Natural killer cell treated with Interleukin-12 subunit alpha and Interleukin-12 subunit beta and Interleukin-15 and Interleukin-18, amount 100 ng/mL, for 72 hours (primary cell): ENCODE measurements around the gene MARK3. TPM values are rescaled to one million over a fixed set of nuclear protein-coding genes. Genes with fewer than 3 reads are reported as not detected.
"Not testable (repeated sequence)": the region's sequence is repeated elsewhere in the genome, so short reads cannot be mapped to it uniquely, and the experiment has no call there.

Experiments used
- ATAC-seq, 2 donors: fragments of 150-1000 bp; cut with Tn5 transposase in 1 of 2; sonication (Bioruptor Pico), chemical (Tn5 transposase) in 1 of 2; 2 replicates each; pipeline ENCODE4 v1.10.0; 2021
- DNase-seq: peaks from one replicate; pipeline ENCODE4 v3.0.0; 2022; ENCODE audit warnings: low spot score
- H3K27ac Mint-ChIP-seq, 2 donors: 1 replicate in 1 of 2; 2 replicates in 1 of 2; pipeline ENCODE4 v1.8.0; 2022; ENCODE audit warnings: mixed read lengths in 2 of 2, mild to moderate bottlenecking in 1 of 2, moderate library complexity in 1 of 2
- H3K27me3 Mint-ChIP-seq, 2 donors: 1 replicate in 1 of 2; 2 replicates in 1 of 2; pipeline ENCODE4 v1.8.0; 2022; ENCODE audit warnings: mixed read lengths in 2 of 2
- H3K36me3 Mint-ChIP-seq: one replicate; pipeline ENCODE4 v1.8.0; 2022; ENCODE audit warnings: mixed read lengths
- H3K4me1 Mint-ChIP-seq, 2 donors: 1 replicate in 1 of 2; 2 replicates in 1 of 2; pipeline ENCODE4 v1.8.0; 2022; ENCODE audit warnings: low read depth in 2 of 2, mixed read lengths in 2 of 2, mild to moderate bottlenecking in 1 of 2
- H3K4me3 Mint-ChIP-seq: one replicate; pipeline ENCODE4 v1.8.0; 2022; ENCODE audit warnings: mixed read lengths
- H3K9me3 Mint-ChIP-seq: 2 replicates; pipeline ENCODE4 v1.8.0; 2022; ENCODE audit warnings: mixed read lengths
- total RNA-seq, 2 donors: library from RNA; stranded (reverse); gene quantifications; one replicate each; pipeline ENCODE4 v1.2.3, GENCODE V29; 2022

MARK3 gene
- total RNA-seq, 2 donors from 2014 or later, result 101 to 165 TPM

DNA sequence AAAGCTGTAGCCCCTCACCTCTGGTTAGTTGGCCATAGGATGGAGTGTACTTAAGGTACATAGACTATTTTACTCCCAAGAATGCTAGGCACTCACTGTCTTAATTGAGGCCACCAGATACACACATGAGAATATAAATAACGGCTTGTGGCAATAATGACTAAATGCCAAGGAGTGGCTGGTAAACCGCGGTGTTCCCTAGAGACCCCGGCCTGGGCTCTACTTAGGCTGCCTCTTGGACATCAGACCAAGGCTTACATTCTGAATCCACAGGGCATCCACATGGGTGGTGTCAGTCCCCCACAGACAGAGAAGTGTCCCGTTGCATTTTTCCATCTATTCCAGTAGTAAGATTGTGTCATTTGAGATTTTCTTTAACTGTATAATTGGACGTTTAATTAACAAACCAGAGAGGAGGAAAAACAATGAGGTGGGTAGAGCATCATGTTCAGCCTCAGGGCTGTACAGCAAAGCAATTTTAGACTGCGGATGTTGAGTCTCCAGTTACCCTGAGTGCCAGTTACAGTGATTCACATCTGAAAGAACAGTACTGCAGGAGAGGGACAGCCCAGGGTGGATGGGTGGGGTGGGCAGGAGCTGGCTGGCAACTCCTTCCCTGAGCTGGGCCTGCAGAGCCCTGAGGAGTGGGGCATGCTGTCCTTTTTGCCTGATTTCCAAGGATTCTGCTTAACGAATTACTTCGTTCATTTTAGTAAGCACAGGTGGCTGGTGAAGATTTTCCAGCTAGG, 116.9 kb downstream of the MARK3 start:
- Mint-ChIP-seq H3K9me3 (no peaks in the 10 kb centered on the region), H3K4me1 (peaks cover 9 to 20% of the 10 kb centered on the region in 2 donors), H3K27ac (peak overlapping the region in 1 of 2 donors; percentile 2), H3K4me3 (no peak overlapping the region), H3K27me3 (no peaks in the 10 kb centered on the region), H3K36me3 (peaks cover 28% of the 10 kb centered on the region)
- DNase-seq (no peak), ATAC-seq (no peak)

DNA sequence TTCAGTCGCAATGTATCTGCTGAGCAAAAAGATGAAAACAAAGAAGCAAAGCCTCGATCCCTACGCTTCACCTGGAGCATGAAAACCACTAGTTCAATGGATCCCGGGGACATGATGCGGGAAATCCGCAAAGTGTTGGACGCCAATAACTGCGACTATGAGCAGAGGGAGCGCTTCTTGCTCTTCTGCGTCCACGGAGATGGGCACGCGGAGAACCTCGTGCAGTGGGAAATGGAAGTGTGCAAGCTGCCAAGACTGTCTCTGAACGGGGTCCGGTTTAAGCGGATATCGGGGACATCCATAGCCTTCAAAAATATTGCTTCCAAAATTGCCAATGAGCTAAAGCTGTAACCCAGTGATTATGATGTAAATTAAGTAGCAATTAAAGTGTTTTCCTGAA, 117.7 kb downstream of the MARK3 start:
- H3K27me3 Mint-ChIP-seq, result no peaks in the 10 kb centered on the region
- H3K4me3 Mint-ChIP-seq, result no peak overlapping the region
- ATAC-seq, result no peak
- H3K9me3 Mint-ChIP-seq, result no peaks in the 10 kb centered on the region
- no peak for DNase-seq
- H3K4me1 Mint-ChIP-seq, result peaks cover 9 to 20% of the 10 kb centered on the region in 2 donors
- H3K27ac Mint-ChIP-seq, result peak overlapping the region in 1 of 2 donors; percentile 2
- peaks cover 31% of the 10 kb centered on the region for H3K36me3 Mint-ChIP-seq

DNA sequence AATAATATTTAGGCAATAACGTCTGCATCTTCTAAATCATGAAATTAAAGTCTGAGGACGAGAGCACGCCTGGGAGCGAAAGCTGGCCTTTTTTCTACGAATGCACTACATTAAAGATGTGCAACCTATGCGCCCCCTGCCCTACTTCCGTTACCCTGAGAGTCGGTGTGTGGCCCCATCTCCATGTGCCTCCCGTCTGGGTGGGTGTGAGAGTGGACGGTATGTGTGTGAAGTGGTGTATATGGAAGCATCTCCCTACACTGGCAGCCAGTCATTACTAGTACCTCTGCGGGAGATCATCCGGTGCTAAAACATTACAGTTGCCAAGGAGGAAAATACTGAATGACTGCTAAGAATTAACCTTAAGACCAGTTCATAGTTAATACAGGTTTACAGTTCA, 118.1 kb downstream of the MARK3 start:
- DNase-seq, result no peak
- H3K27me3 Mint-ChIP-seq, result no peaks in the 10 kb centered on the region

DNA sequence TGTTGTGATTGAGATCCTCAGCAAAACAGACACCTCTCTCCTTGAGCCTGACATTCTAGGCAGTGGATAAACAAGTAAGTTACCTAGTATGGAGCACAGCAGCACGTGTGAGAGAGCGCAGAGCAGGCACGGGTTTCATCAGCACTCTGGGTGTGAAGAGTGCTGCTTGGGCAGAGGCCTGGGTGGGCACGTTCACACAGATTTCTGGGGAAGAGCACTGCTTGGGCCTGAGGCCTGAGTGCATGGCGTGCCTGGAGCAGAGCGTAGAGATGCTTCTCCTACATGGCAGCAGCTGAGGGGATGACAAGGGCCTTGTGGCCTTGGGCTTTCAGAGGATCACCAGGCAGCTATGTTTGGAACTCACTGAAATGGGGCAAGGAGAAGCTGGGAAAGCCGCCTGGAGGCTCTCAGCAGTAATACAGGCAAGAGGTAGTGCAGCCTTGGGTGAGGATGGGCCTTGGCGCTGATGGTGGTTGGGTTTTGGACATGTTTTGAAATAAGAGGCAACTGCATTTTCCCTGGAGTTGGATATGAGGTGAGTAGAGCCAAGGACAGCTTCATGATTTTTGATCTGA, 119.9 kb downstream of the MARK3 start:
- Mint-ChIP-seq H3K27ac (peak overlapping the region in 1 of 2 donors; percentile 31), H3K27me3 (no peaks in the 10 kb centered on the region), H3K9me3 (no peaks in the 10 kb centered on the region), H3K4me1 (peaks cover 4 to 17% of the 10 kb centered on the region in 2 donors), H3K36me3 (peaks cover 29% of the 10 kb centered on the region), H3K4me3 (no peak overlapping the region)
- DNase-seq, result no peak
- ATAC-seq, result no peak

More for the DNA sequence above, 118.1 kb downstream of the MARK3 start:
- H3K4me3 Mint-ChIP-seq, result no peak overlapping the region
- H3K9me3 Mint-ChIP-seq, result no peaks in the 10 kb centered on the region
- peaks cover 31% of the 10 kb centered on the region for H3K36me3 Mint-ChIP-seq
- no peak for ATAC-seq
- peaks cover 9 to 20% of the 10 kb centered on the region in 2 donors for H3K4me1 Mint-ChIP-seq
- H3K27ac Mint-ChIP-seq, result no peak overlapping the region

DNA sequence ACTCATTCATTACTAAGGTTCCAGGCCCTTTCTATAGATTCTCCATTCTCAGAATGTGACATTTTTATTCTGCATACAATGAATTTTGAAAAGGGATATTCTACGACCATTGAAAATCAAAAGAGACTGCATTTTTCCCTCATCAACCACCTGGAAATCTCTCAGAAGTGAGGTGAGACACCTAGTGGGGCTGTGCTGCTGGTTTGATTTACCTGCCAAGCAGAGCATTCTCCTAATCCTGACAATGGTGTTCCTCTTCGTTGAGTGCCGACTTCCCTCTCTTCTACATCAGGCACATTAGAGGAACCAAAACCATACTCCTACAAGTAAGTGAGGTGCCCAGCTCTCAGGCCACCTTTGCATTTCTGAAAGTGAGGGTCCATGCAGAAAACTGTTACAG, 122.5 kb downstream of the MARK3 start:
- ATAC-seq (no peak), DNase-seq (no peak)
- Mint-ChIP-seq H3K27me3 (no peaks in the 10 kb centered on the region), H3K27ac (peak overlapping the region in 1 of 2 donors; percentile 73), H3K4me1 (peaks cover 0 to 11% of the 10 kb centered on the region in 2 donors), H3K4me3 (no peak overlapping the region), H3K36me3 (peaks cover 23% of the 10 kb centered on the region), H3K9me3 (no peaks in the 10 kb centered on the region)

DNA sequence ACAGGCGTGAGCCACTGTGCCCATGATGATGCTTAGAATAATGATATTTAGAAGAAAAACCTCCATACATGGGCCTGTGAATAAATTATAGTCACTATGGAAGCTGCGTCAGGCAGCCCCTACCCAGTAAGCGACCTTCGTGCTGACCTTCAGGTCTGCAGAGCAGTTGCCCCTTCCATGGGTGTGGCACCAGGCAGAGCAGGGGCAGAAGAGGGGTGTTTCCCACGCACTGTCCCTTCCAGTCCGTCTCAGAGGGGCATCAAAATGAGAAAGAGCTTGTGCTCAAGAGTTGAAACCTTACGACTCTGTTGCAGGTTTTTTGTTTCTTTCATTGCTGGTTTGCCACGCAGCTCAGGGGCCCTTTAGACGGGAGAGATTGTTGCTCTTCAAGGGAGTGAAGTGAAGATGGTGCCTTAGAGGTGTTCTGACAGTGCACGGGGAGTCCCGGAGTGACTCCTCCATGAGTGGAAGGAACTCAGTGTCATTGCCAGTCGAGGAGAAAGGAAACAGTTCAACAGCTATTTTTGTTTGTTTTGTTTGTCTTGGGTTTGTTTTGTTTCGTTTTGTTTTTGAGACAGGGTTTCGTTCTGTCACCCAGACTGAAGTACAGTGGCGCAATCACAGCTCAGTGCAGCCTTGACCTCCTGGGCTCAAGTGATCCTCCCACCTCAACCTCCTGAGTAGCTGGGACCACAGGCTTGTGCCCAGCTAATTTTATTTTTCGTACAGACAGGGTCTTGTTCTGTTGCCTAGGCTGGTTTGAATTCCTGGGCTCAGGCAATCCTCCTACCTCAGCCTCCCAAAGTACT, 123.5 kb downstream of the MARK3 start:
- Mint-ChIP-seq H3K27ac (no peak overlapping the region), H3K9me3 (no peaks in the 10 kb centered on the region), H3K36me3 (peaks cover 16% of the 10 kb centered on the region)

DNA sequence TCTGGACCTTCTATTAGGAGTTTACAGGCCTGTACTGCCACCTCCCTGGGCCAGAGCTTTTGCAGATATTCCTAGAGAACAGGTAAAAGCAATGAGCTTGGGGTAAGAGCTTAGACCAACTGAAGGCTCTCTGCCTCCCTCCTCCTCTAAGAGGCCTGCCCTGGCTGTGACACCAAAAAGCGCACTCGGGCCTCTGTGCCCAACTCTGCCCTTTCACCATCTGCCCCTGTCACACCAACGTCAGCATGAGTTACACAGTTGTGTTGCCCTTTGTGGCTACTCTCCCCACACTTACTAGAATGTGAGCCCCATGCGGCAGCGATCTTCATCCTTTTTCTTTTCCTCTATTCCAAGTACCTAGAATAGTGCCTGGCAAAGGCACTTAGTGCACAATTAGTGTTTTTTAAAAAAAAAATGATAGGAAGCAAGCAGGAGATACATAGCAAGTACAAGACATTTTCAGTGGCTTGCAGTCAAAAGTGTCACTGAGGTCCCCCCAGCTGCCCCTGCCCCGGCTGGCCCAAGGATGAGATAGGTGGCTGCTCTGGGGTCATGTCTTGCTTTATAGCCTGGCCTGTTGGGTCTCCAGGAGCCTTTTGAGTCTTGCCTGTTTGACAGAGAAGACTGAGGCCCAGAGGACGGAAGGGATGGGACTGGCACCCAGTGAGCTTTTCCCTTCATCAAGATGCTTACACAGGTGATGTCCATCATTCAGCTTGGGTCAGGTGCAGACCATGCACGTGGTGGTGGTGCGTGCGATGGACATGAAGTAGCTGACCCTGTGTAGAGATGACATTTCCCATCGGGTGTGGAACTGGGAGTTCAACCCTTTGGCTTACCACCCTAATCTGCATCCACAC, 124.9 kb downstream of the MARK3 start:
- ATAC-seq, result no peak
- no peak overlapping the region for H3K4me3 Mint-ChIP-seq
- H3K36me3 Mint-ChIP-seq, result peaks cover 13% of the 10 kb centered on the region
- no peak for DNase-seq
- peaks cover 0 to 8% of the 10 kb centered on the region in 2 donors for H3K4me1 Mint-ChIP-seq
- no peaks in the 10 kb centered on the region for H3K9me3 Mint-ChIP-seq
- H3K27ac Mint-ChIP-seq, result peak overlapping the region in 1 of 2 donors; percentile 47
- H3K27me3 Mint-ChIP-seq, result no peaks in the 10 kb centered on the region

More for the DNA sequence above, 123.5 kb downstream of the MARK3 start:
- no peak for DNase-seq
- Mint-ChIP-seq H3K4me1 (peaks cover 0 to 11% of the 10 kb centered on the region in 2 donors), H3K27me3 (no peaks in the 10 kb centered on the region), H3K4me3 (no peak overlapping the region)
- ATAC-seq, result no peak

DNA sequence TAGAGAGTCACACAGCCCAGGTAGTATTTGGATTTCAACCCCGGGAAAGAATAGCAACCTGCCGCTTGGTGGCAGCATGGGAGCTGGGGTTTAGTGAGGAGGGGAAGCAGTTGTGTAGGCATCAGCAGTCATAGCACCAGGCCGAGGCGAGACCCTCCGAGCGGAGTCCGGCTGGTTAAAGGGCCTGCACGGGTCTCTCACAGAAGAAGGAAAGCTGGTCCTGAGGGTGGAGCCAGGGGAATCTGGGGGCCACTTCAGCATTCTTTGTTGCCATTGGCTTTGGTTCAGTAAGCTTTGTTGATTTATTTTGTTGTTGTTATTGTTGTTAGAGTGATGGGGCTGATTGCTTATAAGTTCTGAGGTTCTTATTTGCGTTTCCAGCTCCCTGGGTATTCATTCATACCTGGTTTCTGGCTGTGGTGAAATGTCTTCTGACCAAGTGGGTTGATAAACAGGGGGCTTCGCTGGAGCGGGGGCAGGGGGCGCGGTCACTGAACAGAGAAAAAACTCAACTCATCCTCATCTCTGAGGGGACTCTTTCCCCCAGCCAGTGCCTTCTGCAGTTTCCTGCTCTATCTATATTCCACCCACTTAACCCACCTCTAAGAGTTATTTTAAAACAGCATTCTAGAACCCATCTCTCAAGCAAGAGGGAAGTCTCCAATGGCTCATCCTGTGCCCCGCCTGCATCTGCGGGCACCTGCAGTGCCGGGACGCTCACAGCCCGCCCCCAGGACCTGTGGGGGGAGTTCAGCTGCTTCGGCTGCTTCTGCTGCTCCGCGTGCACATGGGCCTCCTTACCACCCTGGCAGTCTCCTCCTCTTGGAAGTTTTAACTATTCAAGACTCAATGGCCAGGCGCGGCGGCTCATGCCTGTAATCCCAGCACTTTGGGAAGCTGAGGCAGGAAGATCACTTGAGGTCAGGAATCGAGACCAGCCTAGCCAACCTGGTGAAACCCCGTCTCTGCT, 125.8 kb downstream of the MARK3 start:
- peaks cover 0 to 3% of the 10 kb centered on the region in 2 donors for H3K4me1 Mint-ChIP-seq
- H3K27me3 Mint-ChIP-seq, result no peaks in the 10 kb centered on the region
- H3K4me3 Mint-ChIP-seq, result no peak overlapping the region
- no peak for DNase-seq
- peaks cover 8% of the 10 kb centered on the region for H3K36me3 Mint-ChIP-seq
- H3K27ac Mint-ChIP-seq, result no peak overlapping the region
- no peaks in the 10 kb centered on the region for H3K9me3 Mint-ChIP-seq
- no peak for ATAC-seq

DNA sequence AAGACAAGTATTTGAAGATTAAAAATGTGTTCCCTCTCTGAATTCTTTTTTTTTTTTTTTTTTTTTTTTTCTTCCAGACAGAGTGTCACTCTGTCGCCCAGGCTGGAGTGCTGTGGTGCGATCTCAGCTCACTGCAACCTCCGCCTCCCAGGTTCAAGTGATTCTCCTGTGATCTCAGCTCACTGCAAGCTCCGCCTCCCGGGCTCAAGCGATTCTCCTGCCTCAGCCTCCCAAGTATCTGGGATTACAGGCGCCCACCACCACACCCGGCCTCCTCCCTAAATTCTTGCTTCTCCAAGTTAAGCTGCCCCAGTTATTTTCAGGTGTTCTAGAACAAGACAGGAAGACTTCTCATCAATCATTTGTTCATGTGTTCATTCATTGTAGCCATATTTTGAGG, 127.0 kb downstream of the MARK3 start:
- not testable (repeated sequence) for H3K4me1 Mint-ChIP-seq, H3K4me3 Mint-ChIP-seq, H3K36me3 Mint-ChIP-seq, H3K9me3 Mint-ChIP-seq, H3K27ac Mint-ChIP-seq, H3K27me3 Mint-ChIP-seq, ATAC-seq, DNase-seq

DNA sequence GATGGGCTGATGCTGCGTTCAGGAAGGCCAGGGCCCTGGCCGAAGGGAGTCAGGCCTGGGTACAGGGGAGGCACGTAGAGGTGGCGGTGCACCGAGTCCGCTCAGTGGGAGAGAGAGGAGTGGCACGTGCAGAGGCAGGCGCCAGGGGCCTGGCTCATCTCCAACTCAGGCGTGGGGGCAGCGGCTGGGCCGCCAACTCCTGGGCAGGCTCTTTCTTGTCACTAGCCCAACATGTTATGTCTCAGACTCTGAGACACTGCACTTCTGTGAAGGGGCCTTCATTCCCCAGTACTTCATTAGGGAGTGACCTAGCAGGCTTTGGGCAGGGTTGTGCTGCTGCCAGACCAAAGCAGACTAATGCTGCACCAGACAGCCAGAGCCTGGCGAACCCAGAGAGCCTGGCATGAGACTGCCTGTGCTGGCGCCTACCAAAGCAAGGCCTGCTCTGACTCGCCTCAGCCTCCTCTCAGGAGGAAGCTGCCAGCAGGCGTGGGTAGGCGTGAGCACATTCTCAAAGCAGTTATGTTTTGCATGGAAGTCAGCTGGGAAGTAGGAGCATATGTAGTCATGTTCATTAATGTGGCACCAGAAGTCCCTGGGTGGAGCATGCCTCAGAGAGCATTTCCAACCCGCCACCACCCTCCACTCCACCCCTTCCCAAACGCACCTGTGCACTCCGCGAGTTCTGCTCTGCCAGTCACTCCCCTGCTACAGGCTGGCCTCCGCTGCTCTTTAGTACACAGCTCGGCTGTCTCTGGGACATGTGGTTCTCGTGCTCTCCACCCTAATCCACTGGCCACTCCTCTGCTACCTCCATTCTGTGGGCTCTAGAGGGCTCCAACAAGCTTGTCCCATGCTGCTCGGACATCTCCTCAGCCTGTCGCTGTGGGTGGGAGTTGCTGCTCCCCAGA, 127.7 kb downstream of the MARK3 start:
- Mint-ChIP-seq H3K4me1 (peaks cover 0 to 3% of the 10 kb centered on the region in 2 donors), H3K4me3 (no peak overlapping the region), H3K36me3 (peaks cover 4% of the 10 kb centered on the region), H3K9me3 (no peaks in the 10 kb centered on the region), H3K27me3 (no peaks in the 10 kb centered on the region), H3K27ac (no peak overlapping the region)
- DNase-seq (no peak), ATAC-seq (no peak)

DNA sequence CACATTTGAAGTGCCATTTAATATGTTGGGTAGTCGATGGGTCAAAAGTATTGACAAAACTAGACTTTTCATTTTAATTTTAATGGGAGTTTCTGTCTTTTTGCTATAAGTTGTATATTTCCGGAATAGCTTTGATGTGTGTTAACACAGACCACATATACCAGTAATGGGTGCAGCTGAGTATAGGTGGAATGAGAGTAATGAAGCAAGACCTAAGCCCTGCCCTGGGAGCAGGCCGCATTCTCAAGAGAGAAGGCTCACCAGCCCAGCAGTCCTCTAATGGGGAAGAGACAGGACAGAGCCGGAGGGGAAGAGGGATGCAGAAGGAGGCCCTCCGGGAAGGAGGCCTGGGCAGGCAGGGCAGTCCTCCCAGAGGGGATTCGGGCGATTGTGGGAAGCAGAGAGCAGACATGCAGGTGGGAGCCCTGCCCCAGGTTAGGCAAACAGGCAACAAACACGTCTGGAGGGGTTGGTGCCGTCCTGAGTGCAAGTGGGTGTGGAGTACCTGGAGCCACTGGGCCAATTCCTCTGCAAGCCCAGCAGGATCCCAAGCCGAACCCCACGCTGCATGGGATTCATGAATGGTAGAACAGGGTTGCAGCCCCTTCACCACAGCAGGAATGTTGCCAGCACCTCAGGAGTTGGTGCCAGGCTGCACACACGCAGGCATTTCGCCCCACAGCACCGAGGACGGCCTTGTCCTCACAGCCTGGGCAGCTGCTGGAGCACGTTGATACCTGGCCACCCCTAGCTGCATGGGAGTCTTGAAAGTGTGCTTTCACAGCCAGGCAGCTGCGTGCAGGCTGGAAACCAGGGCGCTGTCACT, 129.6 kb downstream of the MARK3 start:
- DNase-seq (peak; percentile 40), ATAC-seq (no peak)
- no peak overlapping the region for H3K4me3 Mint-ChIP-seq
- no peaks in the 10 kb centered on the region for H3K36me3 Mint-ChIP-seq
- H3K27me3 Mint-ChIP-seq, result peaks cover 0 to 2% of the 10 kb centered on the region in 2 donors
- peaks cover 0 to 6% of the 10 kb centered on the region in 2 donors for H3K4me1 Mint-ChIP-seq
- no peaks in the 10 kb centered on the region for H3K9me3 Mint-ChIP-seq
- H3K27ac Mint-ChIP-seq, result no peak overlapping the region
